Measurements from ENCODE around the gene CEP170. TPM values are rescaled to one million over a fixed set of nuclear protein-coding genes. Genes with fewer than 3 reads are reported as not detected.

The CEP170 gene
- total RNA-seq, 1 experiment from 2014 or later, result 55.2 TPM

- CTCF ChIA-PET, result no interaction called here
- BruUV-seq (replicated peaks), result no TSS peak
Measured at GRCh38 chr1:243292117-243292516, 37.0 kb upstream of the CEP170 start.

More at GRCh38 chr1:243292117-243292516, 37.0 kb upstream of the CEP170 start:
- Histone ChIP-seq H3K27ac (ENCODE audit: low read depth, low read length) (no peak overlapping the region), H3K36me3 (ENCODE audit: control insufficient read depth in 1 of 2, insufficient read depth in 2 of 2, low read length in 2 of 2) (0 out of 4 replicates have a peak, but pooled peaks cover 0 to 3% of the 10 kb centered on the region in 2 experiments), H3K9ac (ENCODE audit: low read length) (no peak overlapping the region), H3K27me3 (ENCODE audit: insufficient read depth, low read length) (no peaks in the 10 kb centered on the region), H4K20me1 (ENCODE audit: insufficient read depth) (no peaks in the 10 kb centered on the region), H3K4me3 (replicated peaks in 1 of 2; ENCODE audit: low read depth in 1 of 2, low read length in 2 of 2) (no peak overlapping the region), H2AFZ (ENCODE audit: low read depth, low read length, poor library complexity, severe bottlenecking) (no peak overlapping the region), H3K4me1 (ENCODE audit: control insufficient read depth in 1 of 2, insufficient read depth in 2 of 2, low read length in 2 of 2) (peaks cover 0 to 4% of the 10 kb centered on the region in 2 experiments; a peak in 1 of 4 replicates), H3K79me2 (ENCODE audit: insufficient read depth, low read length) (no peaks in the 10 kb centered on the region), H3K9me2 (ENCODE audit: insufficient read depth) (no peaks in the 10 kb centered on the region), H3K9me3 (ENCODE audit: control insufficient read depth in 1 of 2, insufficient read depth in 1 of 2, low read depth in 1 of 2, low read length in 2 of 2) (no peaks in the 10 kb centered on the region), H3K4me2 (ENCODE audit: low read length) (no peak overlapping the region)
- ChIA-PET POLR2A (no interaction called here), RAD21 (ENCODE audit: low non-redundant PET in 1 of 2, low total read pairs in 2 of 2, uncharacterized antibody in 2 of 2, unreplicated experiment in 2 of 2) (no interaction called here)
- ATAC-seq, result no peak
- intact Hi-C loops (cut with micrococcal nuclease), result no loop called here
- TF ChIP-seq CEBPB (IDR thresholded peaks at IDR 0.05; ENCODE audit: low read depth) (no peak), CBX3 (IDR thresholded peaks at IDR 0.05; ENCODE audit: low read depth) (no peak), JUND (IDR thresholded peaks at IDR 0.05) (no peak), ZFX (IDR thresholded peaks at IDR 0.05) (no peak), ELF1 (IDR thresholded peaks at IDR 0.05; ENCODE audit: borderline replicate concordance, low read depth) (no peak), EZH2 (IDR thresholded peaks at IDR 0.05) (no peak), ZNF274 (IDR thresholded peaks at IDR 0.05; ENCODE audit: low read depth, low read length) (no peak), YY1 (IDR thresholded peaks at IDR 0.05; ENCODE audit: extremely low read depth, insufficient replicate concordance, low read depth, low read length) (no peak), SIN3A (IDR thresholded peaks at IDR 0.05; ENCODE audit: low read depth) (no peak), POLR2AphosphoS5 (IDR thresholded peaks at IDR 0.05; ENCODE audit: low read depth, low read length) (no peak), MAX (IDR thresholded peaks at IDR 0.05) (no peak), TCF7L2 (IDR thresholded peaks at IDR 0.05; ENCODE audit: borderline replicate concordance, extremely low read depth, insufficient read depth, insufficient read length) (no peak), SP1 (IDR thresholded peaks at IDR 0.05; ENCODE audit: low read depth) (no peak)
- TF ChIP-seq, protein P1, sequence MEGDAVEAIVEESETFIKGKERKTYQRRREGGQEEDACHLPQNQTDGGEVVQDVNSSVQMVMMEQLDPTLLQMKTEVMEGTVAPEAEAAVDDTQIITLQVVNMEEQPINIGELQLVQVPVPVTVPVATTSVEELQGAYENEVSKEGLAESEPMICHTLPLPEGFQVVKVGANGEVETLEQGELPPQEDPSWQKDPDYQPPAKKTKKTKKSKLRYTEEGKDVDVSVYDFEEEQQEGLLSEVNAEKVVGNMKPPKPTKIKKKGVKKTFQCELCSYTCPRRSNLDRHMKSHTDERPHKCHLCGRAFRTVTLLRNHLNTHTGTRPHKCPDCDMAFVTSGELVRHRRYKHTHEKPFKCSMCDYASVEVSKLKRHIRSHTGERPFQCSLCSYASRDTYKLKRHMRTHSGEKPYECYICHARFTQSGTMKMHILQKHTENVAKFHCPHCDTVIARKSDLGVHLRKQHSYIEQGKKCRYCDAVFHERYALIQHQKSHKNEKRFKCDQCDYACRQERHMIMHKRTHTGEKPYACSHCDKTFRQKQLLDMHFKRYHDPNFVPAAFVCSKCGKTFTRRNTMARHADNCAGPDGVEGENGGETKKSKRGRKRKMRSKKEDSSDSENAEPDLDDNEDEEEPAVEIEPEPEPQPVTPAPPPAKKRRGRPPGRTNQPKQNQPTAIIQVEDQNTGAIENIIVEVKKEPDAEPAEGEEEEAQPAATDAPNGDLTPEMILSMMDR (IDR thresholded peaks at IDR 0.05 in 2 of 3, conservative IDR thresholded peaks at IDR 0.05 in 1 of 3; ENCODE audit: borderline replicate concordance in 1 of 3, insufficient read depth in 1 of 3, low read depth in 2 of 3, low read length in 2 of 3), result no peak
- DNase-seq (ENCODE audit: low read depth, low spot score), result no peak
